GM12892 (cell line): Measurements from ENCODE around the gene NR3C1.

ENCODE experiments used
- POLR2A ChIP-seq: IDR thresholded peaks from 2 replicates; pipeline ENCODE4 v1.6.1; 2011; ENCODE audit warnings: low read depth, low read length, control low read depth
- POLR2AphosphoS5 ChIP-seq: IDR thresholded peaks from 2 replicates; pipeline ENCODE4 v1.6.1; 2011; ENCODE audit warnings: low read depth, low read length, control low read depth

GRCh38 chr5:143238620-143239019, 164.9 kb downstream of the NR3C1 start:
- TF ChIP-seq POLR2AphosphoS5 (no peak), POLR2A (no peak)
